ENCODE results near the gene ARL15. TPM values are rescaled to one million over a fixed set of nuclear protein-coding genes. Genes with fewer than 3 reads are reported as not detected.

The ARL15 gene
- total and polyA plus RNA-seq, 2 experiments from 2014 or later, result 7.8 to 9.9 TPM

DNA sequence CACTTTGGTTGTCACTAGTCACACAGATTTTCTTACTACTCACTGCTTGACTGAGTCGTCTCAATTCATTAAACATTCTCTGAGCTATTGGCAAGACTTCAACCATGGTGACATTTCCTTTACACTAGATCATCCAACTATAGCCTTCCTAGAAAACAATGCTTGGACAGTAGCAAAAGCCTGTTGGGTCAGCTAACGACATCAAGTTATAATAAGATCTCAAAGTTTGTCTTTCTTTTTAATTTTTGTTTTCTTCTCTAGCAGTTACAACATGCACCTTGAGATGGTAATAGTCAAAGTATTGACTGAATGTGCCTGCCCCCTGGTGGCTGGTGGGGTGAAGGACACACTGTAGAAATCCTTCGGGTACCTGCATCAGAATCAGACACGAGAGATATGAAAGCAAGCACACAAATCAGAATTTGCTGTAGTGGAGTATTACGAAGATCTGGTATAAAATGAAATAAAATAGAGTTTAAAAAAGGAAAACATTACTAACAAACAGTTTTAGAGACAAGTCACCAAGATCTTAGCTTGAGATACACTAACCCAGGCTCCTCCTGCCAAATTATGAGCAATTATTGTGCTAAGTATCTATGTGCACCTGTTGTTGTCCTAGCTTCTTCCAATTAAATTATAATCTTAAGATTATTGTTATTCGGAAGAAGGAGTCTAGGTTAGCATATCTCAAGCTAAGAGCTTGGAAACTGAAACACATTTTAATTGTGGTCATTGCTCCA is 81.2 kb downstream of the ARL15 start:
- Histone ChIP-seq H3K27me3 (replicated peaks; ENCODE audit: insufficient read depth) (no peaks in the 10 kb centered on the region), H3K4me2 (ENCODE audit: unreplicated experiment) (no peak overlapping the region), H3K9me3 (ENCODE audit: low read depth) (no peaks in the 10 kb centered on the region), H3K9ac (no peak overlapping the region), H2AFZ (no peak overlapping the region), H3K4me3 (no peak overlapping the region), H3K9me2 (ENCODE audit: insufficient read depth) (no peaks in the 10 kb centered on the region), H3K36me3 (ENCODE audit: low read depth) (no peaks in the 10 kb centered on the region), H3K4me1 (ENCODE audit: insufficient read depth) (0 out of 2 replicates have a peak, but pooled peaks cover 1% of the 10 kb centered on the region), H4K20me1 (ENCODE audit: insufficient read depth) (no peaks in the 10 kb centered on the region), H3F3A (ENCODE audit: insufficient read depth) (no peaks in the 10 kb centered on the region), H3K27ac (no peak overlapping the region), H3K79me2 (ENCODE audit: insufficient read depth) (peaks cover 5% of the 10 kb centered on the region; the same call in 1 of the 2 replicates)
- in situ Hi-C loops (cut with MboI), result loop anchor here (25.0 kb wide), 1 partner anchor 967 kb away; no protein-coding TSS in a partner anchor
- TF ChIP-seq EZH2phosphoT487 (IDR thresholded peaks at IDR 0.05; ENCODE audit: insufficient read depth, low read depth), result no peak
- TF ChIP-seq EZH2 (IDR thresholded peaks at IDR 0.05; ENCODE audit: insufficient read depth, poor library complexity, severe bottlenecking), result no peak
- 11 to 13% methylated on average over 6 of the region's 6 CpGs for WGBS, 2 experiments (ENCODE audit: low coverage in 1 of 2, low lambda C conversion rate in 2 of 2, missing lambda C conversion rate in 2 of 2)
- DNase-seq, result peak; percentile 71

DNA sequence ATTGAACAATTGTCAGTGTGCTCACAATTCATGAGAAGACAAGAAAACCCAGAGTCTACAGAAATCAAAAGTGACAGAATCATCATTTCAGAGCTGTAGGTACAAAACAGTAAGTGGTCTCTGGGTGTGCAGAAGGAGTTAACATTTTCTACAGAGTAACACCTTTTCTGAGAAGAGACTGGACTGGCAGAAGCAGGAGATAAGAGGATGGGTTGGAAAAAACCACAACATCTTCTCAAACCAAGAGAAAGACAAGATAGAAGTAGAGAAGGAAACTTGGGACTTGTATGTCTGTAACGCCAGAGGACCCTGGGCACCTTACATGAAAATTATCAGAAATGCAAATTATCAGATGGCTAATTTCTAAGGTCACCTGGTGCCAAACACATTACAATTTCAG is 82.6 kb downstream of the ARL15 start:
- no peak overlapping the region for H3K4me3 ChIP-seq
- no peaks in the 10 kb centered on the region for H3K9me2 ChIP-seq (ENCODE audit: insufficient read depth)
- no peaks in the 10 kb centered on the region; the same call in 1 of the 2 replicates for H3K79me2 ChIP-seq (ENCODE audit: insufficient read depth)
- no peak overlapping the region for H3K9ac ChIP-seq
- in situ Hi-C loops (cut with MboI), result loop anchor here (25.0 kb wide), 1 partner anchor 965 kb away; no protein-coding TSS in a partner anchor
- TF ChIP-seq EZH2 (IDR thresholded peaks at IDR 0.05; ENCODE audit: insufficient read depth, poor library complexity, severe bottlenecking) (no peak), EZH2phosphoT487 (IDR thresholded peaks at IDR 0.05; ENCODE audit: insufficient read depth, low read depth) (no peak)
- WGBS, 2 experiments (ENCODE audit: low coverage in 1 of 2, low lambda C conversion rate in 2 of 2, missing lambda C conversion rate in 2 of 2), result 94 to 100% methylated on average over 1 of the region's 1 CpG
- no peaks in the 10 kb centered on the region for H3K9me3 ChIP-seq (ENCODE audit: low read depth)
- H3K27ac ChIP-seq, result no peak overlapping the region
- no peak overlapping the region for H3K4me2 ChIP-seq (ENCODE audit: unreplicated experiment)
- H4K20me1 ChIP-seq (ENCODE audit: insufficient read depth), result no peaks in the 10 kb centered on the region
- no peaks in the 10 kb centered on the region for H3K36me3 ChIP-seq (ENCODE audit: low read depth)
- DNase-seq, result no peak
- no peak overlapping the region for H2AFZ ChIP-seq
- no peaks in the 10 kb centered on the region for H3K27me3 ChIP-seq (replicated peaks; ENCODE audit: insufficient read depth)
- 0 out of 2 replicates have a peak, but pooled peaks cover 7% of the 10 kb centered on the region for H3K4me1 ChIP-seq (ENCODE audit: insufficient read depth)
- H3F3A ChIP-seq (ENCODE audit: insufficient read depth), result no peaks in the 10 kb centered on the region

DNA sequence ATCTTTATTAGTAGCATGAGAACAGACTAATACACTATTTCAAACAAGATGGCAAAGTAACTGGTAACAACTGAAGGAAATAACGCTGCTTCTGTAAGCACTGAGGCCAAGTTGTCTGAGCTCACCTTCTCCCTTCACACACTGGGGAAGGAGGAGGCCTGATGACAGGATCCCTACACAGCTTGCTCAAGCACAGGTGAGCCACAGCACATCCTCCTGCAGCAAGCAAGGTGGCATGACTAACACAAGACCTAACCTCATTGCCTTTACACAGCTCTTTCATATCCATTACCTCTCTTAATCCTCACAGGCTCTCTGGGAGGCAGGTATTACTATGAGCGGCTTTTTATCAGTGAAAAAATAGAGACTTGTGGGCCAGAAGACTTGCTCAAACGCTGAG is 83.3 kb downstream of the ARL15 start:
- WGBS, 2 experiments (ENCODE audit: low coverage in 1 of 2, low lambda C conversion rate in 2 of 2, missing lambda C conversion rate in 2 of 2), result 59 to 71% methylated on average over 3 of the region's 3 CpGs
- TF ChIP-seq EZH2 (IDR thresholded peaks at IDR 0.05; ENCODE audit: insufficient read depth, poor library complexity, severe bottlenecking), result no peak
- TF ChIP-seq EZH2phosphoT487 (IDR thresholded peaks at IDR 0.05; ENCODE audit: insufficient read depth, low read depth), result no peak
- Histone ChIP-seq H3K4me2 (ENCODE audit: unreplicated experiment) (no peak overlapping the region), H2AFZ (no peak overlapping the region), H3K27ac (no peak overlapping the region), H3K4me3 (no peak overlapping the region), H3K27me3 (replicated peaks; ENCODE audit: insufficient read depth) (no peaks in the 10 kb centered on the region), H3K79me2 (ENCODE audit: insufficient read depth) (no peaks in the 10 kb centered on the region; the same call in 1 of the 2 replicates), H3K36me3 (ENCODE audit: low read depth) (no peaks in the 10 kb centered on the region), H3K9ac (no peak overlapping the region), H3F3A (ENCODE audit: insufficient read depth) (no peaks in the 10 kb centered on the region), H3K9me3 (ENCODE audit: low read depth) (no peaks in the 10 kb centered on the region), H3K9me2 (ENCODE audit: insufficient read depth) (no peaks in the 10 kb centered on the region), H4K20me1 (ENCODE audit: insufficient read depth) (no peaks in the 10 kb centered on the region), H3K4me1 (ENCODE audit: insufficient read depth) (0 out of 2 replicates have a peak, but pooled peaks cover 7% of the 10 kb centered on the region)
- in situ Hi-C loops (cut with MboI), result loop anchor here (25.0 kb wide), 1 partner anchor 965 kb away; no protein-coding TSS in a partner anchor
- no peak for DNase-seq

DNA sequence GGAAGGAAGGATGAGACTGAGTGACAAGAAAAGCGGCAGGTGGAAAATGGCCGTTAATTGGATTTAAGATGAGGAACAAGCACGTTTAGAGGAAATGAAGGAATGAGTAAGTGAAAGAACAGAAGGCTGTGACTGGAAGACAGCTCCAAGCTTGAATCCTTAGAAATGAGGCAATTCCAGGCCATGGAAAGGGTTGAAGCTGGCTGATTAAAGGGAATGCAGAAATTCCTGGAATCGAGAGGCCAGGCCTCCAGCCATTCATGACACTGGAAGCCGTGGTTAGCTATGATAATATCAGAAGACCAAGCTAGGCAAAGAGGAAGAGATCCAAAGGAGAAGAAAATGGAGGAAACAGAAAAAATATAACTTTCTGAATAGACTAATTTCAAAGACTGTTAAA is 84.2 kb downstream of the ARL15 start:
- Histone ChIP-seq H3F3A (ENCODE audit: insufficient read depth) (no peaks in the 10 kb centered on the region), H3K9me2 (ENCODE audit: insufficient read depth) (no peaks in the 10 kb centered on the region), H3K9ac (no peak overlapping the region), H3K27ac (no peak overlapping the region), H4K20me1 (ENCODE audit: insufficient read depth) (no peaks in the 10 kb centered on the region), H3K4me3 (no peak overlapping the region), H3K27me3 (replicated peaks; ENCODE audit: insufficient read depth) (no peaks in the 10 kb centered on the region), H2AFZ (no peak overlapping the region), H3K36me3 (ENCODE audit: low read depth) (no peaks in the 10 kb centered on the region), H3K9me3 (ENCODE audit: low read depth) (no peaks in the 10 kb centered on the region), H3K4me1 (ENCODE audit: insufficient read depth) (0 out of 2 replicates have a peak, but pooled peaks cover 7% of the 10 kb centered on the region), H3K79me2 (ENCODE audit: insufficient read depth) (no peaks in the 10 kb centered on the region; the same call in 1 of the 2 replicates), H3K4me2 (ENCODE audit: unreplicated experiment) (no peak overlapping the region)
- 37 to 38% methylated on average over 5 of the region's 5 CpGs for WGBS, 2 experiments (ENCODE audit: low coverage in 1 of 2, low lambda C conversion rate in 2 of 2, missing lambda C conversion rate in 2 of 2)
- DNase-seq, result no peak
- in situ Hi-C loops (cut with MboI), result loop anchor here (25.0 kb wide), 1 partner anchor 964 kb away; no protein-coding TSS in a partner anchor
- TF ChIP-seq EZH2 (IDR thresholded peaks at IDR 0.05; ENCODE audit: insufficient read depth, poor library complexity, severe bottlenecking), result no peak
